Subcutaneous abdominal adipose tissue (tissue), 5 donors: Measurements from ENCODE around the gene GMCL2.

Source experiments
- H3K27ac ChIP-seq: one replicate; pipeline ENCODE4 v1.7.0; 2013; ENCODE audit warnings: low read depth, mild to moderate bottlenecking, inconsistent platforms, low read length, moderate library complexity
- H3K27me3 ChIP-seq, 5 donors: one replicate each; pipeline ENCODE4 v1.7.0; 2013; ENCODE audit warnings: low read length in 5 of 5, inconsistent platforms in 1 of 5; ENCODE audit not compliant: control insufficient read depth in 5 of 5, insufficient read depth in 4 of 5
- H3K36me3 ChIP-seq, 5 donors: one replicate each; pipeline ENCODE4 v1.7.0; 2013; ENCODE audit warnings: low read length in 5 of 5; ENCODE audit not compliant: control insufficient read depth in 5 of 5, insufficient read depth in 5 of 5
- H3K4me1 ChIP-seq, 5 donors: one replicate each; pipeline ENCODE4 v1.7.0; 2013; ENCODE audit warnings: low read length in 5 of 5, mild to moderate bottlenecking in 3 of 5, moderate library complexity in 1 of 5; ENCODE audit not compliant: control insufficient read depth in 5 of 5, insufficient read depth in 5 of 5
- H3K4me3 ChIP-seq, 5 donors: one replicate each; pipeline ENCODE4 v1.7.0; 2013; ENCODE audit warnings: low read length in 5 of 5, low read depth in 1 of 5
- H3K9ac ChIP-seq, 5 donors: one replicate each; pipeline ENCODE4 v1.7.0; 2013; ENCODE audit warnings: low read length in 5 of 5, mild to moderate bottlenecking in 4 of 5, moderate library complexity in 3 of 5
- H3K9me3 ChIP-seq, 5 donors: one replicate each; pipeline ENCODE4 v1.7.0; 2013; ENCODE audit warnings: low read length in 5 of 5; ENCODE audit not compliant: control insufficient read depth in 5 of 5
- donor health status: healthy.
- donor health status: healthy.
- donor health status: healthy.
- donor health status: healthy.
- donor health status: healthy.

The GMCL2 gene, protein sequence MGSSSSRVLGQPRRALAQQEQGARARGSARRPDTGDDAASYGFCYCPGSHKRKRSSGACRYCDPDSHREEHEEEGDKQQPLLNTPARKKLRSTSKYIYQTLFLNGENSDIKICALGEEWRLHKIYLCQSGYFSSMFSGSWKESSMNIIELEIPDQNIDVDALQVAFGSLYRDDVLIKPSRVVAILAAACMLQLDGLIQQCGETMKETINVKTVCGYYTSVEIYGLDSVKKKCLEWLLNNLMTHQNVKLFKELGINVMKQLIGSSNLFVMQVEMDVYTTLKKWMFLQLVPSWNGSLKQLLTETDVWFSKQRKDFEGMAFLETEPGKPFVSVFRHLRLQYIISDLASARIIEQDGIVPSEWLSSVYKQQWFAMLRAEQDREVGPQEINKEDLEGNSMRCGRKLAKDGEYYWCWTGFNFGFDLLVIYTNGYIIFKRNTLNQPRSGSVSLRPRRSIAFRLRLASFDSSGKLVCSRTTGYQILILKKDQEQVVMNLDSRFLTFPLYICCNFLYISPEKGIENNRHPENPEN

DNA sequence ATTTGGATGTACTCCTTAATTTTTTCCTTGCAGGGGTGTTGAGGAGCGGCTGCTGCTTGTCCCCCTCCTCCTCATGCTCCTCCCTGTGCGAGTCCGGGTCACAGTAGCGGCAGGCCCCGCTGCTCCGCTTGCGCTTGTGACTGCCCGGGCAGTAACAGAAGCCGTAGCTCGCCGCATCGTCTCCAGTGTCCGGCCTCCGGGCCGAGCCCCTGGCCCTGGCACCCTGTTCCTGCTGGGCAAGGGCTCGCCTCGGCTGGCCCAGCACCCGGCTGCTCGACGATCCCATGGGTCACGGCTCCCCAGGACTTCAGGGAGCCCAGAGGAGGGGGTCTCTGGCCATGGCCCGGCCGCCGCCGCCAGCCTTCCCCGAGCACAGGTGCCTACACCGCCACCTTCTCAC is at the start of gene GMCL2:
Gene GMCL2, minus strand, starts transcription at position 358 of the 400 bp plus-strand sequence. Its CDS starts 72 bp downstream, at position 286.
- Histone ChIP-seq H3K27ac (no peak within 1 kb of the TSS), H3K9me3 (no peaks in the 10 kb centered on the region), H3K4me3 (no peak within 1 kb of the TSS), H3K36me3 (no peaks in the 10 kb centered on the region), H3K9ac (no peak within 1 kb of the TSS), H3K4me1 (no peaks in the 10 kb centered on the region), H3K27me3 (peaks cover 0 to 2% (median 0%) of the 10 kb centered on the region in 5 donors)

DNA sequence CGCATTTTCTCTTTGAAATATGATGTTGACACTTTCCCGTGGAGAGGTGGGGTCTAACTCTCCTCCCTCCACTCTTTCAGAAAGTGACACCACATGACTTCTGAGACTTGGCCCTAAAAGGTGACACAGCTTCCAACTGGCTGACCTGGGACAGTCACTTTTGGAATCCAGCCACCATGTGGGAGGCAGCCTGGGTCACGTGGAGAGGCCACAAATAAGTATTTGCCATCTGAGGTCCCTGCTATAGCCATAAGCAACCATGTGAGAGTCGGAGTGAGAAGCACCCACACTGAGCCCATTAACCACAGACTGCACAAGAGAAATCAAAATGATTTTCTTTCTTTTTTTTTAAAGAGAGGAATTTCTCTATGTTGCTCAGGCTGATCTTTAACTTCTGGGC is 49.5 kb upstream of the GMCL2 start:
- H3K4me1 ChIP-seq: peaks cover 2 to 89% (median 48%) of the 10 kb centered on the region in 5 donors
- H3K27ac ChIP-seq: no peak overlapping the region
- H3K9ac ChIP-seq: no peak overlapping the region
- H3K4me3 ChIP-seq: no peak overlapping the region
- no peaks in the 10 kb centered on the region for H3K9me3 ChIP-seq
- no peaks in the 10 kb centered on the region for H3K27me3 ChIP-seq
- H3K36me3 ChIP-seq: no peaks in the 10 kb centered on the region

DNA sequence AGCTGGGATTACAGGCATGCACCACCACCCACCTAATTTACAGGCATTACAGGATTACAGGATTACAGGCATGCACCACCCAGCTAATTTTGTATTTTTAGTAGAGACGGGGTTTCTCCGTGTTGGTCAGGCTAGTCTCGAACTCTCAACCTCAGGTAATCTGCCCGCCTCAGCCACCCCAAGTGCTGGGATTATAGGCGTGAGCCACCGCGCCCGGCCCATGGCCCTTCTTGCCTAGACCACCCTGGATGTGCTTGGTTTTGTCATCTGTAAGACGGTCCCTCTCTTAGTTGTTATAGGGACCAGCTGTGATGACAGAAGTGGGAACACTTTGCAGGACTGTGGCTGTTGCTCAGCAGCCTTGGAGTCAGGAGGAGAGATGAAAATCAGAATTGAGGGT is 49.0 kb upstream of the GMCL2 start:
- Histone ChIP-seq H3K4me3 (no peak overlapping the region), H3K4me1 (peaks cover 4 to 89% (median 54%) of the 10 kb centered on the region in 5 donors), H3K27ac (no peak overlapping the region), H3K36me3 (peaks cover 0 to 3% (median 0%) of the 10 kb centered on the region in 5 donors), H3K9ac (no peak overlapping the region), H3K27me3 (no peaks in the 10 kb centered on the region), H3K9me3 (no peaks in the 10 kb centered on the region)

DNA sequence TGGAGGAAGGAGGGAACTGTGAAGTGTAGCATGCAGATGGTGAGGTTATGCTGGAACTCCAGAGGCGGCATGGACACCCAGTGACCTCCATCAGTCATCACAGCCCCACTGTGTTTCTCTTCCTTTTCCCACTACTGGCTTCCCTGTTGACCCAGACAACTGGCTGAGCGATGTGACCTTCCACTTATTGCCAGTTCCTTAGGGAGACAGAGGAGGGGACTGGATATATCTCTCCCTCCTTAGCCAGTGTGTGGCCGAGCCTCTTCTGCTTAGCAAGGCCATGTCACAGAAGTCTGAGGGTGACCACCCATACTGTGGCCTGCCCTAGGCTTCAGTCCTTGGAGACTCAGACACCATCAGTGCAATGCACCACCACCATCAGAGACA is 48.4 kb upstream of the GMCL2 start:
- H3K4me1 ChIP-seq: peaks cover 8 to 89% (median 59%) of the 10 kb centered on the region in 5 donors
- no peaks in the 10 kb centered on the region for H3K27me3 ChIP-seq
- H3K36me3 ChIP-seq: peaks cover 0 to 6% (median 0%) of the 10 kb centered on the region in 5 donors
- H3K9ac ChIP-seq: no peak overlapping the region
- no peaks in the 10 kb centered on the region for H3K9me3 ChIP-seq
- no peak overlapping the region for H3K27ac ChIP-seq
- no peak overlapping the region for H3K4me3 ChIP-seq

DNA sequence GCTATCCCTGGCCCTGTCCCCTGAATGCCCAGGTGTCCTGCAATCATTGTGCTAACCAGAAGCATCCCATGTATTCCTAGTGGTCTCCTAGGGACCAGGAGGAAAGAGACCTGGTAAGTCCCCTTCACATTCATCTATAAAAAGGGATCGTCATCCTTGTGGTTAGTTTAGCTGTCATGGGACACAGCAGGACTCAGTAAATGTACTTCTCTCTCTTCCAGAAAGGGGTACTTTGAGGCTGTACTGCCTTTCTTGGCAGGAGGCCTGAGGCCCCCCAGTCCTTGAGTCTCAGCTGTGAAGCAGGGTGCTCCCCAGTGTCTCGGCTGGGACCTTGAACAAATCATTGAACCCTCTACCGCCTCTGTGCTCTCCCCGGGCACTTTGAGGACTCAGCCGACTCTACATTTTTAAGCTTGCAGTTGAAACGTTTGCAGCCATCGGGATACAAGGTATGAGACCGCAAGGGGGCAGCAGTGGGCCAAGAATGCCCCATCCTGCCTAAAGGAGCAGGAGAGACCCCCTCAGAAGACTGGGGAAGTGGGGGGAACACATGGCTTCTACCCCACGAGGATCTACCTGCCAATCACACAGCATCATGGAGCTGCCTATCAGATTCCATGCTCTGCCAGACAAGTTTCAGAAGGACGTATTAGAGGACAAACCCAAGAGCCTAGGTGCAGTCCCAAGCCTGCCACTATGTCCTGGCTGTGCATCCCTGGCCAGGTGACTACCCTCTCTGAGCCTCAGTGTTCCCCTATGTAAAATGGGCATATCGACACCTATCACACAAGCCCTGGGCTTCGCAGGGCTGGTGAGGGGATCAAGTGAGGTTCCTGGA is 47.8 kb upstream of the GMCL2 start:
- Histone ChIP-seq H3K9ac (no peak overlapping the region), H3K9me3 (no peaks in the 10 kb centered on the region), H3K27ac (no peak overlapping the region), H3K27me3 (no peaks in the 10 kb centered on the region), H3K4me1 (peaks cover 8 to 89% (median 60%) of the 10 kb centered on the region in 5 donors), H3K4me3 (no peak overlapping the region), H3K36me3 (peaks cover 0 to 11% (median 1%) of the 10 kb centered on the region in 5 donors)

DNA sequence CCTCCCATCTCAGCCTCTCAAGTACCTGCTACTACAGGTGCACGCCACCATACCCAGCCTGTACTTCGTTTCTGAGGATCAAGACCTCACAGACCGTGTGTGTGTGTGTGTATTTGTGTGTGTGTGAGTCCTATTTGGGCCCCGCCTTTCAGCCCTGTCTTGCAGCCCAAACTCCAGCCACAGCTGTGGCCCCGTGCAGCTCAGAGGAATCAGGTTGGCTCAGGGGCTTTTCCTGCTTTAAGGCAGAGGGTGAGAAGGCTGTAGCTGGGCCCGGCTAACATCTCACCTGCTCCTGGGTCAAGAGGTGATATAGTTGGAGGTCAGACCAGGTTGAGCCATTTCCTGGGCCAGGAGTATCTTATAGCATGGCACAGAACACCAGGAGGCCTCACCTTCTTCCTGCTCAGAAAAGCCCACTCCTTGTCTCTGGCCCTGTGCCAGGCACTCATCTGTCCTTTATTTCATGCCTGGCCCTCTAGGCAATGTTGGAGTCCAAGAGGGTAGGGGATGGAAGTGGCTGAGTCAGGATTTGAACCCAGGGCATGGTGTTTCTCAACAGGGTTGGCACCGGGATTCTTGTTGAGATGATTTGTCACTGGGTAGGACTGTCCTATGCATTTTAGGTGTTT is 47.1 kb upstream of the GMCL2 start:
- no peak overlapping the region for H3K27ac ChIP-seq
- H3K36me3 ChIP-seq: peaks cover 3 to 19% (median 9%) of the 10 kb centered on the region in 5 donors
- H3K27me3 ChIP-seq: no peaks in the 10 kb centered on the region
- no peaks in the 10 kb centered on the region for H3K9me3 ChIP-seq
- H3K4me3 ChIP-seq: no peak overlapping the region
- H3K9ac ChIP-seq: no peak overlapping the region
- peaks cover 10 to 91% (median 65%) of the 10 kb centered on the region in 5 donors for H3K4me1 ChIP-seq

DNA sequence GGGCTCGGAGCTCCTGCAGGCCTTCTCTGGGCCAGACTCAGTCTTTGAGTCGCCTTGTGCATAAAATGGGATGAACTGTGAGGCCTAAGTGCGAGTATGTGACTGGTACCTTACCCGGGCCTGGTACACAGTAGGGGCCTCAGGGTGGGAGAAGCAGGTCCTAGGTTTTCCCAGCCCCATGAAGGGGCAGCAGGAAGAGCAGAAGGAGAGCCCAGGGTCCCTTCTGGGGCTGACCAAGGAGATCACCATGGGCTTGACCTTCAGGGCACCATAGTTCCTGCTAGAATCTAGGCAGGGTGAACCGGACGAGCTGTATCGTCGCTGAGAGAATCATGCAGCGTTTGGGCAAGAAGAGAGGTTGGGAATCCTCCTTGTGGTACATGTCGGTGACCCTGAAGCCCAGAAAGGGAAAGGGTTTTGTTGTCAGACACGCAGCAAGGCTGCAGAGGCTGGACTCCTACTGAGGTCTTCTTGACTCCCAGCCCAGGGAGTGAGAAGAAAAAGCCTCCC is 45.8 kb upstream of the GMCL2 start:
- Histone ChIP-seq H3K4me3 (peak overlapping the region in 4 of 5 donors; percentile 52 to 85 (median 84)), H3K9me3 (no peaks in the 10 kb centered on the region), H3K27ac (peak overlapping the region; percentile 91), H3K27me3 (no peaks in the 10 kb centered on the region), H3K9ac (peak overlapping the region; percentile 48 to 95 (median 84)), H3K36me3 (peaks cover 3 to 30% (median 19%) of the 10 kb centered on the region in 5 donors), H3K4me1 (peaks cover 10 to 90% (median 63%) of the 10 kb centered on the region in 5 donors)

DNA sequence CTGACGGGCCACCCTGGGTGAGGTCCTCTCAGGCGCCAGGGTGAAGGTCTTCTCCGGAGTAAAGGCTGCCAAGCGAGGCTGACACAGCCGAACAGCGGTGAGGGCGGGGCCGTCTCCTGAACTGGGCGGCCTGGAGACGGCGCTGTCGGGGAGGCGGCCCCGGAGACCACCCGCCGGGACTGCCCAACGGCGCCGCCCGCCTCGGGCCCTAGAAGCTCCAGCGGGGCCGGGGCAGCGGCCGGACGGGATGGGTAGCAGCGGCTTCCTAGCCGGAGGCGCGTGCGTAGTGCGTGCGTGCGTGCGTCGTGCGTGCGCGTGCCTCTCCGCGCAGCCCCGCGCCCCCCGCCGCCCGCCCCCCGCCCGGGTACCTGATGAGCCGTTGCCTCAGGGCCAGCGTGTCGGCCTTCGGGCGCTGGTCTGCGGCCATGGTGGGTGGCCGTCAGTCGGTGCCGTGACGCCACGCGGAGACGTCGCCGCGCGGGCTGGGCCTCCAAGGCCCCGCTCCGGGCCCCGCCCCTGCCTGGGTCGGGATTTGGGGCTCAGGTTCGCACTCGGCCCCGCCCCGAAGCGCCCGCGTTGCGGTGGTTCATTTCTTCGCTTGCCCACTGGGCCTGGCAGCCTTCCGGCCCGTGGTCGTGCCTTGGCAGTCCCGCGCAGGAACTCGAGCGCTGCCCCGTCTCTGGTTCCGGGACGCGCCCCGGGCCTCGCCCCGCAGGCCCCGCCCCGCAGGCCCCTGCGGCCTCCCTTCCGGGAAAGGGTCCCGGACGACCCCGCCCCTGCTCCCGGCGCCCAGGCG is 45.2 kb upstream of the GMCL2 start, which contains the start of gene PHYKPL:
Gene PHYKPL, minus strand, starts transcription at position 679 of the 796 bp plus-strand sequence. Its CDS starts 252 bp downstream, at position 427.
- Histone ChIP-seq H3K27ac (peak within 1 kb of the TSS; percentile 91), H3K4me1 (peaks cover 10 to 83% (median 56%) of the 10 kb centered on the region in 5 donors)

More for the DNA sequence above, 45.2 kb upstream of the GMCL2 start, which contains the start of gene PHYKPL:
- no peaks in the 10 kb centered on the region for H3K27me3 ChIP-seq
- H3K4me3 ChIP-seq: peak within 1 kb of the TSS; percentile 83 to 87 (median 84)
- peak within 1 kb of the TSS; percentile 87 to 95 (median 92) for H3K9ac ChIP-seq
- H3K9me3 ChIP-seq: no peaks in the 10 kb centered on the region
- H3K36me3 ChIP-seq: peaks cover 3 to 37% (median 25%) of the 10 kb centered on the region in 5 donors
